OCI-LY1 (cell line): Measurements from ENCODE around the gene KRT16.
"Not testable (repeated sequence)": the region's sequence is repeated elsewhere in the genome, so short reads cannot be mapped to it uniquely, and the experiment has no call there.

Source experiments
- CTCF ChIP-seq: fragments of 200-600 bp; sonication (generic), shearing (Covaris generic); IDR thresholded peaks from 2 replicates; pipeline ENCODE4 v1.5.1; 2017; ENCODE audit warnings: mild to moderate bottlenecking, antibody characterized with exemption, low read length, moderate library complexity, mixed read lengths
- EZH2 ChIP-seq: fragments of 200-600 bp; sonication (generic), shearing (Covaris generic); IDR thresholded peaks from 2 replicates; pipeline ENCODE4 v1.8.0; 2017; ENCODE audit warnings: borderline replicate concordance, mixed run types, mild to moderate bottlenecking, antibody characterized with exemption, low read length, moderate library complexity, mixed read lengths

GRCh38 chr17:41610061-41610517, 2.5 kb downstream of the KRT16 start:
- not testable (repeated sequence) for TF ChIP-seq CTCF, EZH2
